Effector memory CD4-positive, alpha-beta T cell (primary cell): ENCODE data around the gene ITGA11.

Source experiments
- DNase-seq, 3 donors: peaks; one replicate each; pipeline ENCODE4 v3.0.0-alpha.2; 2020
- H3K27ac ChIP-seq: 2 replicates; pipeline ENCODE4 v1.7.0; 2013; ENCODE audit warnings: mild to moderate bottlenecking, low read length, moderate library complexity; ENCODE audit not compliant: insufficient read depth, poor library complexity, severe bottlenecking
- H3K27me3 ChIP-seq: replicated peaks from 2 replicates; pipeline ENCODE4 v1.7.0; 2013; ENCODE audit warnings: mild to moderate bottlenecking, low read length; ENCODE audit not compliant: insufficient read depth, control insufficient read depth, poor library complexity, severe bottlenecking
- H3K36me3 ChIP-seq: 2 replicates; pipeline ENCODE4 v1.7.0; 2013; ENCODE audit warnings: mild to moderate bottlenecking, low read length, moderate library complexity; ENCODE audit not compliant: control insufficient read depth, insufficient read depth
- H3K4me1 ChIP-seq: 2 replicates; pipeline ENCODE4 v1.7.0; 2013; ENCODE audit warnings: low read length, mild to moderate bottlenecking; ENCODE audit not compliant: control insufficient read depth, insufficient read depth, poor library complexity, severe bottlenecking
- H3K4me3 ChIP-seq: 2 replicates; pipeline ENCODE4 v1.7.0; 2013; ENCODE audit warnings: low read length, low read depth, mild to moderate bottlenecking; ENCODE audit not compliant: insufficient read depth, poor library complexity, severe bottlenecking
- H3K9me3 ChIP-seq: 2 replicates; pipeline ENCODE4 v1.7.0; 2013; ENCODE audit warnings: mild to moderate bottlenecking, low read length, moderate library complexity; ENCODE audit not compliant: control insufficient read depth

Gene ITGA11

DNA sequence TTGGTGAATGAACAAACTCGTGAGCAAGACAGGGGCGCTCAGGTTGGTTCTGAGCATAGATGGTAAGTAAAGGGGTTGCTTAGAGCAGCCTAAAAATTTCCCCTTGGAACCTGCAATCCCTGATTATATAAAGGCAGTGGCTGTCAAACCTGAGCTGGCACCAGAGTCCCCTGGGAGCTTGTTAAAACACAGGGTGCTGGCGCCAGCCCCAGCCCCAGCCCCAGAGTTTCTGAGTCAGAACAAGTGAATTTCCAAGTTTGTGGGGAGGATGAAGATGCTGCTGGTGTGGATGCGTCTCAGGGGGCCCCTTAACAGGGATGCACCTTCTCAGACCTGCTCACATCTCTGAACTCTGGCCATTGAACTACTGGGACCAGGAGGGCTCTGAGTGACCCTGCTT, 106.2 kb downstream of the ITGA11 start:
- Histone ChIP-seq H3K9me3 (no peaks in the 10 kb centered on the region), H3K27ac (no peak overlapping the region), H3K36me3 (no peaks in the 10 kb centered on the region), H3K4me1 (no peaks in the 10 kb centered on the region), H3K27me3 (no peaks in the 10 kb centered on the region), H3K4me3 (no peak overlapping the region)
- DNase-seq = no peak

GRCh38 chr15:68322796-68323195, 109.2 kb downstream of the ITGA11 start:
- no peak for DNase-seq
- Histone ChIP-seq H3K9me3 (no peaks in the 10 kb centered on the region), H3K27ac (no peak overlapping the region), H3K4me1 (no peaks in the 10 kb centered on the region), H3K4me3 (no peak overlapping the region), H3K36me3 (no peaks in the 10 kb centered on the region), H3K27me3 (no peaks in the 10 kb centered on the region)

DNA sequence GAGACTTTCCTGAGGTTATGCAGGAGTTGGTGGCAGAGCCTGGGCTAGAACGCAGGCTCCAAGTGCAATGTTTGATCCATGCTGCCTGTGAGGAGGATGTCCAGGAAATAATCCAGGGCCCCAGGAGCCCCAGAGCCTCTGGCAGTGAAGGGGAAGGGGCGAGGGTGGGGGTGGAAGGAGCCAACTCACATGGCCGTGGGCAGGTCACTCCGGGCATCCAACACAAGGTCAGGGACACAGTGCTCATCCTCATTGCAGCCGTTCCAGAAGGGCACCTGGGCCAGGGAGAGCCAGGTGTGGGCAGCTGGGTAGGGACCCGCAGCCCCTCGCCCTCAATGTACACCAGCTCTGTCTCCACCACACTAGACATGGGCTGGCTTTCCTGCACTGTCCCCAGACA, 110.7 kb downstream of the ITGA11 start:
- H3K4me3 ChIP-seq = no peak overlapping the region
- no peaks in the 10 kb centered on the region for H3K4me1 ChIP-seq
- no peaks in the 10 kb centered on the region for H3K27me3 ChIP-seq
- no peaks in the 10 kb centered on the region for H3K9me3 ChIP-seq
- no peaks in the 10 kb centered on the region for H3K36me3 ChIP-seq
- no peak for DNase-seq
- H3K27ac ChIP-seq = no peak overlapping the region

- DNase-seq = no peak
- H3K4me1 ChIP-seq = no peaks in the 10 kb centered on the region
- H3K27ac ChIP-seq = no peak overlapping the region
- no peaks in the 10 kb centered on the region for H3K36me3 ChIP-seq
- H3K27me3 ChIP-seq = no peaks in the 10 kb centered on the region
- no peak overlapping the region for H3K4me3 ChIP-seq
- H3K9me3 ChIP-seq = no peaks in the 10 kb centered on the region
Measured at GRCh38 chr15:68319997-68320396, 112.0 kb downstream of the ITGA11 start.

DNA sequence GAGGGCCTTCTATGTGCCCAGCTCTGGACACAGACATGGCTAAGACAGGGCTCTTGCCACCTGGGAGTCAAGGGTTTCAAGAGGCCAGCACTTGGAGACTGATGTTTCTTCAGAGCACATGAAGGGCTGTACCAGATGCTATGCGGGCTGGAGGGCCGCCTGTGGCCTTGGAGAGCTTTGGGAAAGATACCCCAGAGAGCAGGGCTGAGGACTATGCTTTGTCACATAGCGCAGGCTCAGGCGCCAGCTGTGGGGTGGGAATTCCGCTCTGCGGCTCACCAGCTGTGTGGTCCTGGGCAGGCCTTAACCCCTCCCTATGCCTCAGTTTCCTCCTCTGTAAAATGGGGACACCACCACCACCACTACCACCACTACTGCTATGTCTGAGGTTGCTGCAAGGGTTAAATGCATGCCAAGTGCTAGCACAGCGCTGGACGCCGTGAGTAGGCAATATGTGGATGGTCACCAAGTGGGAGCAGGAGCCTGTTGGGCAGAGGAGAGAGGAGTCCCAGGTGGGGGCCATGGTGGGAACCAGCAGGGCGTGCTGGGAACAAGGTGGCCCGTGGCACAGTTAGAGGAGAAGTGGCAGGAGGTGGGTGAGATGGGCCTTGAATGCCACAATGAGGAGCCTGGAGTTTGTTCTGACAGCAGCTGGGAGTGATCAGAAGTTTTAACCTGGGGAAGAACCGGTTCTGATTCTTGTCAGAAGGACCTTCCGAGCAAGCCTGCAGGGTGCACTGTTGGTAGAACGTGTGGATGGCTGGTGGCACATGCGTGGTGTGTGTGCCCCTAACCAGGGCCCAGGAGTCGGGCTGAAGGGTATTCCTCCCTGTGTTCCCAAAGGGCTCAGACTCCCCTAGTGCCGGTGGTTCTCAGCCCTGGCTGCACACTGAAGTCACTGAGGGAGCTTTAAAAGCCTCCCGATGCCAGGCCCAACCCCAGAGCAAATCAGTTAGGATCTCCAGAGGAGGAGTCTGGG, 112.7 kb downstream of the ITGA11 start:
- Histone ChIP-seq H3K4me1 (no peaks in the 10 kb centered on the region), H3K36me3 (no peaks in the 10 kb centered on the region), H3K4me3 (no peak overlapping the region), H3K9me3 (no peaks in the 10 kb centered on the region), H3K27me3 (no peaks in the 10 kb centered on the region), H3K27ac (no peak overlapping the region)
- DNase-seq = no peak

DNA sequence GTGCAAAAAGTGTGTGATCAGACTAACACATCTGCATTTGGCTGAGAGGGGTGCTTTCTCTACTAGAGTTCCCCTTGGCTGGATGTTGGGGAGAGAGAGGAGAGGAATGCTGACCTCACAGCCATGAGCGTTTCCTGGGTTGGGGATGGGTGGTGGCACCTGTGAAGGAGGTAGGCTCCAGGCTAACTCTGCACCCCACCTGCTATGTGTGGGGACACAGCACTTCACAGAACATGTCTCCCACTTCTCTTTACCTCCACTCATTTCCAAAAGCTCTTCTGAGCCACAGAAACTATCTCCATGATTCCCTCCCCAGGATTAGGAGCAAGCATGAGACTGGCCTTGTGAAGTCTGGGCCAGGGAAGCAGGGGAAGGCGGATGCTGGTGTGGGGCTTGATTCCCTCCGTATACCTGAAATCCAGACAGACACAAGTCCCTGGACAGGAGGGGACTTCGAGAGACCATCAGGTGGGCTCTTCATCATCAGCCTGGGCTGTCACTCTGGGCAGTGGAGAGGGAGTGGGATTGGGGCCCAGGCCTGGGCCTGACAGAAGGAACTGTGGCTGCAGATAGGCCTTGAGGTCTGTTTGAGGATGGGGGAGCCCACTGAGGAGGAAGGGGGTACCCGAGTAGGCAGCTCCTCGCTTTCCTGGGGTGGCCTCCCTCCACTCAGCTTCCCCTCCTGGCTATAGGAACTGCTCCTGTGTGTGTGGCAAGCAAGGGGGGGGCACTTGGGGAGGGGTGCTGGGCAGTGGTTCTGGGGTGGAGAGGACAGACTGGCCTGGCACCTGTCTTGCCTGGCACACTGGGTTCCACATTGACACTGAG, 113.7 kb downstream of the ITGA11 start:
- no peaks in the 10 kb centered on the region for H3K4me1 ChIP-seq
- H3K27me3 ChIP-seq = no peaks in the 10 kb centered on the region
- DNase-seq = no peak
- no peak overlapping the region for H3K4me3 ChIP-seq
- H3K36me3 ChIP-seq = no peaks in the 10 kb centered on the region
- H3K9me3 ChIP-seq = no peaks in the 10 kb centered on the region
- no peak overlapping the region for H3K27ac ChIP-seq

DNA sequence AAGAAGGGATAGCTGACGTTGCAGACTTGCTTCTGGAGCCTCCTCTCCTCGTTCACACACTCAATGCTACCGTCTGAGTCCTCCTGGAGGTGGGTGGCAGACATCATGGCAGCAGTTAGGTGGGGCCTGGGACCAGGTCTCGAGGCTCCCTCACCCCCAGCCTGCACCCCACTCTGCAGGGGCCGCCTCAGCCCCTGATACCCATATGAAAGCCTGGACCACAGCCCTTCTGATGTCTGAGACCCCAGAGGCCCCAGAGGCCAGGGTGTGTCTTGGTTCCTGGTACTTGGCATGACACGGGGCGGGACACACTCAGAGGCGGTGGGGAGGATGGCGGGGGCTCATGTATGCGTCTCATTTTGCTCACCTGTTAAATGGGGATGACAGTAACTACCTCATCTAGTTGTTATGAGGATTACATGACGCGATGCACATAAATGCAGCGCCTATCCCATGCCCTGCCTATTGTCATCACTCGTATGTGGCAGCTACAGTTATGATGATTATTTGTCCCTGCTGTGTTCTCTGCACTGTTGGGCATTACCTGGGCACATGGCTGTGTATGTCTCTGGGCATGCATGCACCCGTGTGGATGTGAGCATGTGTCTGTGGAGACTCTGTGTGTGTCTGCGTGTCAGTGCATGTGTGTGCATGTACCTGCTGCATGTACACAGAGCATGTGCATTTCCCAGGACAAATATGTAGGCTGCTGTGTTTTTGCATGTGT, 114.5 kb downstream of the ITGA11 start:
- Histone ChIP-seq H3K36me3 (no peaks in the 10 kb centered on the region), H3K9me3 (no peaks in the 10 kb centered on the region), H3K27me3 (no peaks in the 10 kb centered on the region), H3K4me1 (no peaks in the 10 kb centered on the region), H3K27ac (no peak overlapping the region), H3K4me3 (no peak overlapping the region)
- no peak for DNase-seq

DNA sequence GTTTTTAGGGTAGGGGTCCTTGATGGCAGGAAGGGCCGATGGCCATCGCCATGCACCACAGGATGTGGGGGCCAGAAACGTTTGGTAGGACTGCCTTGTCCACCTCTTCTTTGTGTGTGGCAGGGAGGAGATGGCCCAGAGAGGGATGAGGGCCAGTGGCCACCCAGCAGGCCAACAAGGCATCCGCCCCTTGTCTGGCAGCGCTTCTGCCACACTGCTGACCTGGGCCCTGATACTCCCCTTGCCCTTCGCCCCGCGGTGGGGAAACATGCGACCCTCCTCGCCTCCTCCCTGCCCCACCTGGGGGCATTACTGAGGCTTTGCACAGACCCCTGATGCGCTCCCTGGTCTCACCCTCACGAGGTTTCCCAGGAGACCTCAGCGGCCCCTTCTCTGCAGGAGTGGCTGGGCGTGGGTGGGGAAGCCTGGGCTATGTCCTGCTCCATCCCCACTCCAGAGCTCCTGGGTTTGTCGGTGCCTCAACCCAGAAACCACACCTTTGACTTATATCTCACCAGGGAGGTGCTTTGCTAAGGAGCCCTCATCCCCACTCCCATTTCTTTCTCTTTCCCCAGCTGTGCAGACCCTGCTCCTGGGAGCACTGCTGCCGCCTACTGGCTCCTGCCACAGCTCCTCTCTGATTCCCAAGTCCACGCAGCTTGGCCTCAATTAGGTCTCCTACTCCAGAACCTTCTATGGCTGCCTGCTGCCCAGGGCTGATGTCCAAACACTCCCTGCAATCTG, 115.7 kb downstream of the ITGA11 start:
- Histone ChIP-seq H3K27me3 (no peaks in the 10 kb centered on the region), H3K4me3 (no peak overlapping the region), H3K4me1 (no peaks in the 10 kb centered on the region), H3K9me3 (no peaks in the 10 kb centered on the region), H3K36me3 (no peaks in the 10 kb centered on the region), H3K27ac (no peak overlapping the region)
- no peak for DNase-seq

GRCh38 chr15:68315495-68316031, 116.4 kb downstream of the ITGA11 start:
- no peaks in the 10 kb centered on the region for H3K36me3 ChIP-seq
- DNase-seq = no peak
- H3K4me1 ChIP-seq = no peaks in the 10 kb centered on the region
- H3K27me3 ChIP-seq = no peaks in the 10 kb centered on the region
- no peak overlapping the region for H3K27ac ChIP-seq
- no peaks in the 10 kb centered on the region for H3K9me3 ChIP-seq
- no peak overlapping the region for H3K4me3 ChIP-seq
